GM19043 (cell line): ENCODE results near the gene SLC14A1.

Experiments used
- ATAC-seq: cut with Tn5 transposase; IDR thresholded peaks from one replicate; pipeline ENCODE4 v1.9.1; 2021; ENCODE audit warnings: low read depth; ENCODE audit not compliant: unreplicated experiment

SLC14A1 gene

DNA sequence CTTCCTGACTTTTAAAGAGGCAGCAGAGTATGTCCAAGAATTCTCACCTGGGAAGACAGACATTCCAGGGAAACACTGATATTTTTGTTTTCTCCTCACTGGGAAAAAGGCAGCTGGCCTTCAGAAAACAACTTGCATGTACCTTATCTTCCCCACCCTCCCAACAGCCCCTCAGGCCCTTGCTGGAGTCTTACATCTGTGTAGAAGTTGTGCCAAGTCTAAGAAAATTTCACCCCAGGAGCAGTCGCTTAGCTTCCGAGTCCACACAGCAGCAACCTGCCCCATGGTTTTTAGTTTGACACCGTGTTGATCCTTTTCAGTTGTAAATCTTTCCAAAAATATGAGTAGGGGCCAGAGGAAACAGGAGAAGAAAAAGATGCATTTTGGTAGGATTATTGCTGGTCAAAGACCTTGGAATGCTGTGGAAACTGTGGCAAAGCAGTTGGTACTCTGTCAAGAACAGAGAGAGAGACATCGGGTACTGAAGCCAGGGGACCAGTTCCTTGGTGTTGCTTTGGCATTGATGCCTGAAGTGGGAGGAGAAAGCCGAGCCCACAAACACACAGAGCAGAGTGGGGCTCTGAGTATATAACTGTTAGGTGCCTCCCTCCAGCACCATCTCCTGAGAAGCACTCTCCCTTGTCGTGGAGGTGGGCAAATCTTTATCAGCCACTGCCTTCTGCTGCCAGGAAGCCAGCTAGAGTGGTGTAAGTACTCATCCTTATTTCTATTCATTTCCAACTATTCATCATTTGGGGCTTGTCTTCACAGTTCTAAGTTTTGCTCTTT is at the start of gene SLC14A1:
Gene SLC14A1 (plus strand): TSS at position 615 of the 789 bp plus-strand sequence. CDS start 6,140 bp downstream, outside the sequence.
- ATAC-seq: no peak

GRCh38 chr18:45677276-45677807 is 46.6 kb upstream of the SLC14A1 start:
- ATAC-seq: no peak

GRCh38 chr18:45678441-45678840 is 45.5 kb upstream of the SLC14A1 start:
- ATAC-seq: no peak

- ATAC-seq: no peak
These were observed 45.1 kb upstream of the SLC14A1 start for GRCh38 chr18:45678850-45679249.

DNA sequence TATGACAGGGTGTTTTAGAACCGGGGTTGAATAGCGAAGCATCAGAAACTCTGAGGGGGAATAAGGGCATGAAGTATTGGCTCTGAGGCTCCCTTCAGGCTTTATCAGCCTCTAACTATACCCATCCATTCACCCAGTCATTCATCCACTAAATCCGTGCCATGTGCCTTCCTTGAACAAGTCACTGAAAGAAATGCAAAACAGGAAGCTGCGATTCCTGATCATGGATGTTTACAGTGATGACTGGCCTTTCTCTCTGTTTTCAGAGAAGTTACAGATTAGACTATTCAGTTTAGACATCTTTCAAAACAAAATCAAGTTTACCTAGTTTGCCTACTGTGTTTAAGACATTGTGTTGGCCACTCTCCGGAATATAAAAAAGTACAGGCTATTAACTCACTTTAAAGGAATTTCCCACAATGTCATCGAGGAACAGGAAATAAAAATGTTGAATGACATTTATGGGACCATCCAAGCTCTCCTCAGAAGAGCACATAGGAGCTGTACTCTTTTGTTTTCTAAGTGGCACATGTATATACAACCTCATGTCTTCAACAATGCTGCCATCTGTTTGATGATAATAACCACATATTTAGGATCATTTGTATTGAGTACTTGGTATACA is 43.8 kb upstream of the SLC14A1 start:
- no peak for ATAC-seq

DNA sequence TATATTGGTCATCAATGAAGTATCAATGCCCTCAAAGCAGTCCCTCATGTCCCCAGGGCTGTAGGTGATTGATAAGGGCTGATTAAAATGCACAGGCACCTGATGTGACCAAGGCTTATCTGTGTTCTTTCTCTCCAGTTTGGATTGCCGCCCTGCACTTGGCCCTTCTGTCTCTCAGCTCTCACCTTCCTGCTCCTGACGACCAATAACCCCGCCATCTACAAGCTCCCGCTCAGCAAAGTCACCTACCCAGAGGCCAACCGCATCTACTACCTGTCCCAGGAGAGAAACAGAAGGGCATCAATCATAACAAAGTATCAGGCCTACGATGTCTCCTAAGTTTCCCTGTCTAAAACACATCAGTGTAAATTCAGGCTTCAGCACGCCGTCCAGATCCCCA is 41.8 kb upstream of the SLC14A1 start:
- no peak for ATAC-seq

DNA sequence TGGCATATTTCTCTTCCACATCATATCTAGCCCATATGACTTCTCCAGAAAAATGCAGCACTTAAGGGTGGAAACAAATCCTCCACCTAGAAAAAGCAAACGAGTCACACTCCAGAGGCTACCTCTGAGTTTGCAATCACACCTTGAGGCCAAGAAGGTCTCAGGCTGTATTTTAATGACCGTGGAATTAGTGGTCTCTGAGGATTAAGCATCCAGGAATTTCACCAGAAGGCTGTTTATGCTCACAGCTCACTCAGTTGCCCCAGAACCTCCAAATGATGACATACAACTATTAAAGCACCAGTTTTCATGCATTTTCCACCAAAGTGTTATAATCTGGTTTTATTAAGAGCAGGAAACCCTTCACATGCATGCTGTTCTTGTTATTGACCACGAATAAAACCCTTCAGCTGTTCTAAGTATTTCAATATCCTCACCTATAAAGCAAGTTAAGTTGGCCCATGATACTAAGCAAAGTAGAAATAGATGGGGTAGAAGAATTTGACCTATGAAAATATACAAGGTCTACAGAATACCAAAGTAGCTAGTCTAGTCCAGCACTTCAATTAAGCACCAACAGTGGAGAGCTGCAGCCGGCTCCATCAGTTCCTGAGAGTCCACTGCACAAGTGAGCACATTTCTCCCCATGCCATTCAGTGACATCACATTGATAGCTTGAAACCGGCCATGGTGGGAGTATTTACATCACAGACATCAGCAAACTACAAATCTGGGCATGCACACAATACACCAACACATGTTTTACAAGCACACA is 39.5 kb upstream of the SLC14A1 start:
- ATAC-seq: no peak

DNA sequence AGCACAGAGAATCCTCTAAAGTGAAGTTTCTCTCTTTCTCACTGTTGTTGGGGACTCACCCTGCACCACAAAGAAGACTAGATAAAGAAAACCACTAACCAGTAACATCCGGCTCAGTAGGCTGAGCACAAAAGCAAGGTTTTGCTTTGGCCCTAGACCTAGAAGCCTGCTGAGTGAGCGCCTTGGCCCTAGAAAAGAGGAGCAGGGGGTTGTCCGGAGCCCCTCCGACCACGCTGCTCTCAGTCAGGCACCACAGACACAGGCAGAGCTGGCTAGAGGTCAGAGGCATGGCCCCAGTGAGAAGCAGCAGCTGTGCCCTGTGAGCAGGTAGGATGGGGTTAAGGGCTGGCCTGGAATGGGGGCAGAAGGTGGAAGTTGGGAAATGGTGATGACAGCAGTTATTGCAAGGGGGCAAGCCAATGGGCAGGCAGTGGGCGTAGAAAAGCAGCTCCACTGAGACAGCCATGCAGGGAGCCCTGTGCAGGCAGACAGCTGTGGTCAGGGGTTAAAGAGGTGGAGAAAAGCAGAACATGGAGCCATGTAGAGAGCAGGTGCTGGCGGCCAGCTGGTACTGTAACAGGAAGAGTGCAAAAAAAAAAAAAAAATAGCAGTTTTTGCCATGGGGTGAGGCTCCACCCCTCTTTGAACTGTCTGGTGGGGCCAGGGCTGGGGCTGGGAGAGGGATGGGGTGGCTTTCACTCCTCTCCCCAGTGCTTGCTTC is 36.9 kb upstream of the SLC14A1 start:
- ATAC-seq: peak; percentile 79

DNA sequence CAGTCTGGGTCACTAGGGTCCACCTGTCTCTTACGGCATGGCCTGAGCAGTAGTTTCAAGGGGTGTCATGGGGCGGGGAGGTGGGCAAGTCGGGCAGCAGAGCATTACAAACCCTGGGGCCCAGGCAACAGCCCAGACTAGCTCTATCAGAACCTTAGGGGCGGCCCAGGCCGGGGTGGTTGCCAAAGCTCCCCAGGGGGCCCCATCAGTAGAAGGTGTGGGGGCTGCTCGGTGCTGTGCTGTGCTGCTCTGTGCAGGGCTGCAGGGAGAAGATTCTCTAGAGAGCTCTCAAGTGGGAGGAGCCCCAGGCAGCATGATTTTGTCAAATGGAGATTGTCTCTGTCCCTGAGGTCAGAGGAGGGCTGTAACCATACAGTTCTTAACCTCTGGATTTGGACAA is 36.4 kb upstream of the SLC14A1 start:
- ATAC-seq: peak; percentile 33

DNA sequence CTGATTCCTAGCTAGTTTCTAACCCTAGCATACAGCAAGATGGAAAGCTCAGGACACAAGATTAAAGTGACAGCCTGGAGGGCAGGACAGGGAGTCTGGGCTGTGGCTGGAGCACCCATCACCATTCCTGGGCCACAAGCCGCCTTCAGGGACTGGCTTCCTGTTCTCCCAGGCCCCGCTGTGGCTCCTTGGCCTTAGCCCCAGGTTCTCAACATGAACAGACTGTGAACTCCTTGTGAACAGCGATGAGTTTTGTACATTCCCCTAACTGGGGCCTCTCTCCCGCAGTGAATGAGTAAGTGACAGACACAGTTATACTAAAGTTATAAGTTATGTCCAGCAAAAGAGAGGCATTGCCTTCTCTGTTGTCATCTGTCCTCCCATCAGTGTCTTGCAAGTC is 35.9 kb upstream of the SLC14A1 start:
- no peak for ATAC-seq

- no peak for ATAC-seq
These were observed 35.1 kb upstream of the SLC14A1 start for GRCh38 chr18:45688833-45689232.

DNA sequence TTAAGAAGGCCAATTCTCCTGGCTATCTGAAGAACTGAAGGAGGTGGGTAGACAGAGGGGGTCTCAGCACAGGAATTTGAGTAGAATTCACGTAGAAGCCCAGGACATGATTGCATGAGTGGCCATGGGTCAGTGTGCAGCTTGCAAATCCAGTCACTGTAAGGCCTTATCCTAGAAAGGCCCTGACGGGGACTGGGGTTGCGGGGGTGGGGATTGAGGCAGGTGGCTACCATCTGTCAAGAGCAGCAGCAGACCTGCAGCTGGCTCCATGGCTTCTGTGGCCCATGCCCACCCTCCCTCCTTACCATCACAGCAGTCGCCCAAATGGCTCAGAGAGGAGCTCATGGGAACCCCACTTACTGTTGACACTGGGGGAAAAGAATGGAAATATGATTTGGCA is 34.6 kb upstream of the SLC14A1 start:
- no peak for ATAC-seq

DNA sequence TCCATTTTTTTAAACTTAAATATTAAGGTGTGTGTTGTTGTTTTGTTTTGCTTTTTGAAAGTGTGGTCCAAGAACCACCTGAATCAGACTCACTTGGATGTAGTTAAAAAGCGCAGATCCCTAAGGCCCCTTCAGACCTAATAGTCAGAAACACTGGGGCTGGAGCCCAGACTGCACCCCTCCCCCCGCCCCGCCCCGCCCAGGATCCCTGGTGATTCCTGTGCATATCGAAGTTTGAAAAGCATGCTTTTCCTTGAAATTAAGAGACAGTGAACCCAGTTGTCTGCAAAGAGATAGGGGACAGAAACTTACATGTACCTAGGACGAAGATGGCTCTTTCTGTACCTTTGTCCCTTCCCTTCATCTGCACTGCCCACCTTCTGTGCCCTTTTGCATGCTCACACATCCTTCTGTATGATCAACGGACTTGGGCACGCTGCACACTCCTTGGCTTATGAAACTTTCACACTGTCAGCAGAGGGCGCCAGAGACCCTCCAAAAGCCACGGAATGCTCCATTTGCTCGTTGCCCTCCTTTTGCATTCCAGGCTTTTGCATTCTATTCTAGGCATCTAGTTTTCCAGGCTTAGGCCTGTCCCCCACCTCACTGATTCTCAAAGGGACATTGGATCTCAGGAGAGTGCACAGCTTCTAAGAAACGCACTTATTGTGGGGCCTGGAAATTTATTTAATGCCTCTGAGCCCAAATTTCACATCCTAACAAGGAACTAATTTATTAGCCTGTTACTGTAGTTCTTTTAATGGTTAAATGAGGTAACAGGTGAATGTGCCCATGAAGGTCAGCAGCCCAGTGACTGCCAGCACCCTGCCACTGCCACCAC is 32.8 kb upstream of the SLC14A1 start:
- ATAC-seq: no peak

- ATAC-seq: no peak
These were observed 32.2 kb upstream of the SLC14A1 start for GRCh38 chr18:45691816-45692179.

DNA sequence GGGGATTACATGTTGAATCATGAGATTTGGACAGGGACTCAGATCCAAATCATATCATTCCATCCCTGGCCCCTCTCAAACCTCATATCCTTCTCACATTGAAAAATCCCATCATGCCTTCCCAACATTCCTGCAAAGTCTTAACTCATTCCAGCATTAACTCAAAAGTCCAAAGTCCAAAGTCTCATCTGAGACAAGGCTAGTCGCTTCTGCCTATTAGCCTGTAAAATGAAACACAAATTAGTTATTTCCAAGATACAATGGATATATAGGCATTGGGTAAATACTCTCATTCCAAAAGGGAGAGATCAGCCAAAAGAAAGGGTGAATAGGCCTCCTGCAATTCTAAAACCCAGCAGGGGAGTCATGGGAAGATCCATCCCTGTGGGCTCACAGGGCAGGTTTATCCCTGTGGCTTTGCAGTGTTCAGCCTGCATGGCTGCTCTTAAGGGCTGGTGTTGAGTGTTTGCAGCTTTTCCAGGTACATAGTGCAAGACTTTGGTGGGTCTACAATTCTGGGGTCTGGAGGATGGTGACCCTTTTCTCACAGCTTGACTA is 21.2 kb upstream of the SLC14A1 start:
- ATAC-seq: no peak

DNA sequence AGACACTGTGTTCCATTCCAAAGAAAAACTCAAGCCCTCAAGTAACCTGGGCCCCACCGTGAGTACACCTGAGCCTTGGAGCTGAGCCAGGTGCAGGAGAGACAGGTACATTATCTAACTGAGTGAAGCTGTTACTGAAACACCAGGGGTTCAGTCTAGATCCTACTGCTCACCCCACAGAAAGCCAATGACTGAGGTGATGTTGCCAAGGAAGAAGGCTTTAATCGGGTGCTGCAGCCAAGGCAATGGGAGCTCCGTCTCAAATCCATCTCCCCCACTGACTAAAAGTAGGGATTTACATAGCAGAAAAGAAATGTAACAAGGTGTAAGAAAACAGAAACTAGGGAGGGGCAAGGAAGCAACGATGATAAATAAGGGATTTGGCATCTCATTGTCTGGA is 15.2 kb upstream of the SLC14A1 start:
- no peak for ATAC-seq

- no peak for ATAC-seq
These were observed 11.9 kb upstream of the SLC14A1 start for GRCh38 chr18:45712061-45712460.

GRCh38 chr18:45713239-45713638 is 10.7 kb upstream of the SLC14A1 start:
- no peak for ATAC-seq

- no peak for ATAC-seq
These were observed 8.7 kb upstream of the SLC14A1 start for GRCh38 chr18:45715212-45715780.
